CD4-positive, alpha-beta T cell treated with Interleukin-4 for 1 hour (primary cell): ENCODE results near the gene SERPINB6.
"Not testable (repeated sequence)": the region's sequence is repeated elsewhere in the genome, so short reads cannot be mapped to it uniquely, and the experiment has no call there.

Experiments used
- DNase-seq, 2 donors: peaks; one replicate each; pipeline ENCODE4 v3.0.0-alpha.2; 2020 to 2022

The SERPINB6 gene

GRCh38 chr6:2903411-2904185 is 67.8 kb downstream of the SERPINB6 start:
- not testable (repeated sequence) for DNase-seq

- not testable (repeated sequence) for DNase-seq
Observed at GRCh38 chr6:2901645-2902502, 69.5 kb downstream of the SERPINB6 start.

- DNase-seq, result no peak
Observed at GRCh38 chr6:2900821-2901644, 70.3 kb downstream of the SERPINB6 start.

- no peak for DNase-seq
Observed at GRCh38 chr6:2900221-2900807, 71.1 kb downstream of the SERPINB6 start.

GRCh38 chr6:2899596-2899995 is 71.8 kb downstream of the SERPINB6 start:
- DNase-seq, result no peak
